A549 (cell line): ENCODE data around the gene PTGR3.

Source experiments
- CBX8 ChIP-seq: fragments of 200-600 bp; sonication (generic); IDR thresholded peaks from 2 replicates; pipeline ENCODE4 v1.6.1; 2016
- CTCF ChIP-seq: fragments of >200 bp; sonication (Bioruptor Twin); formaldehyde crosslinking; IDR thresholded peaks from 3 replicates; pipeline ENCODE4 v1.5.1; 2016
- ELK1 ChIP-seq: fragments of 150-350 bp; IDR thresholded peaks from 2 replicates; pipeline ENCODE4 v1.6.1; 2014; ENCODE audit warnings: low read depth, mild to moderate bottlenecking, low read length
- EP300 ChIP-seq, 2 experiments: fragments of >200 bp; sonication (Bioruptor Twin); formaldehyde crosslinking; IDR thresholded peaks; 2 replicates in 1 of 2; 3 replicates in 1 of 2; pipeline ENCODE4 v1.6.1; 2016 to 2017
- JUNB ChIP-seq: fragments of >200 bp; sonication (Bioruptor Twin); formaldehyde crosslinking; IDR thresholded peaks from 2 replicates; pipeline ENCODE4 v1.6.1; 2016
- KDM5A ChIP-seq: fragments of 200-600 bp; sonication (generic); IDR thresholded peaks from 2 replicates; pipeline ENCODE4 v1.6.1; 2016; ENCODE audit warnings: antibody characterized with exemption, mild to moderate bottlenecking
- NFE2L2 ChIP-seq: fragments of 150-350 bp; conservative IDR thresholded peaks from 2 replicates; pipeline ENCODE4 v1.6.1; 2014; ENCODE audit warnings: low read length
- POLR2A ChIP-seq: IDR thresholded peaks from 2 replicates; pipeline ENCODE4 v1.6.1; 2012; ENCODE audit warnings: mild to moderate bottlenecking, low read length
- RAD21 ChIP-seq, 2 experiments: fragments of >200 bp in 1 of 2; sonication (Bioruptor Twin) in 1 of 2; formaldehyde crosslinking in 1 of 2; IDR thresholded peaks in 1 of 2; conservative IDR thresholded peaks in 1 of 2; 2 replicates in 1 of 2; 3 replicates in 1 of 2; pipeline ENCODE4 v1.6.1; 2012 to 2018; ENCODE audit warnings: inconsistent platforms in 1 of 2
- RCOR1 ChIP-seq: fragments of 150-350 bp; IDR thresholded peaks from 2 replicates; pipeline ENCODE4 v1.6.1; 2014; ENCODE audit warnings: antibody characterized with exemption, low read length, low read depth
- REST ChIP-seq: fragments of 200-600 bp; sonication (generic); IDR thresholded peaks from 2 replicates; pipeline ENCODE4 v1.6.1; 2016; ENCODE audit warnings: antibody characterized with exemption, mild to moderate bottlenecking, moderate library complexity
- RFX5 ChIP-seq: fragments of 450-650 bp; IDR thresholded peaks from 2 replicates; pipeline ENCODE4 v1.7.1; 2014; ENCODE audit warnings: antibody characterized with exemption, mild to moderate bottlenecking, moderate library complexity
- SMC3 ChIP-seq: fragments of >200 bp; sonication (Bioruptor Twin); formaldehyde crosslinking; IDR thresholded peaks from 3 replicates; pipeline ENCODE4 v1.6.1; 2018; ENCODE audit warnings: inconsistent platforms

GRCh38 chr18:75203416-75204268 is 5.3 kb downstream of the PTGR3 start:
- TF ChIP-seq REST (no peak), RCOR1 (no peak), NFE2L2 (no peak), POLR2A (no peak), KDM5A (no peak), CTCF (no peak), EP300 (IDR thresholded peaks at IDR 0.05) (no peak), CBX8 (no peak), RFX5 (no peak), ELK1 (no peak), JUNB (no peak), SMC3 (no peak), RAD21 (conservative IDR thresholded peaks at IDR 0.05 in 1 of 2, IDR thresholded peaks at IDR 0.05 in 1 of 2) (no peak)
